Gastroesophageal sphincter (tissue), 4 donors: Measurements from ENCODE around the gene NPC1. TPM values are rescaled to one million over a fixed set of nuclear protein-coding genes. Genes with fewer than 3 reads are reported as not detected.

ENCODE experiments used
- ATAC-seq: fragments of 150-250 bp; one replicate; pipeline ENCODE4 v1.9.1; 2016; ENCODE audit warnings: mild to moderate bottlenecking, moderate library complexity
- H3K27ac ChIP-seq, 4 donors: fragments of 200-600 bp; sonication (generic) in 3 of 4; 1 replicate in 3 of 4; 2 replicates in 1 of 4; pipeline ENCODE4 v1.5.1; 2016 to 2019
- H3K27me3 ChIP-seq: fragments of 200-600 bp; sonication (generic); one replicate; pipeline ENCODE4 v1.5.1; 2019
- H3K36me3 ChIP-seq, 2 donors: fragments of 200-600 bp; sonication (generic); one replicate each; pipeline ENCODE4 v1.5.1; 2019; ENCODE audit warnings: control low read depth in 1 of 2
- H3K4me1 ChIP-seq, 3 donors: fragments of 200-600 bp; sonication (generic); 1 replicate in 2 of 3; 2 replicates in 1 of 3; pipeline ENCODE4 v1.5.1; 2016 to 2019; ENCODE audit warnings: control low read depth in 2 of 3
- H3K4me3 ChIP-seq, 2 donors: fragments of 200-600 bp; sonication (generic); one replicate each; pipeline ENCODE4 v1.5.1; 2019; ENCODE audit warnings: mild to moderate bottlenecking in 1 of 2, moderate library complexity in 1 of 2
- H3K9me3 ChIP-seq, 3 donors: fragments of 200-600 bp; sonication (generic); one replicate each; pipeline ENCODE4 v1.5.1; 2017 to 2019; ENCODE audit warnings: control low read depth in 2 of 3
- EP300 ChIP-seq: sonication (generic); formaldehyde crosslinking; IDR thresholded peaks from one replicate; pipeline ENCODE4 v1.6.1; 2017; ENCODE audit warnings: antibody characterized with exemption, mild to moderate bottlenecking
- POLR2A ChIP-seq, 2 donors: fragments of 450-650 bp; IDR thresholded peaks; one replicate each; pipeline ENCODE4 v1.6.1; 2017; ENCODE audit warnings: antibody characterized with exemption in 2 of 2, mild to moderate bottlenecking in 2 of 2, moderate library complexity in 1 of 2
- POLR2AphosphoS5 ChIP-seq: sonication (generic); formaldehyde crosslinking; IDR thresholded peaks from one replicate; pipeline ENCODE4 v1.6.1; 2017; ENCODE audit warnings: antibody characterized with exemption
- WGBS, 2 donors: methylation state at CpG; one replicate each; pipeline ENCODE4 v1.1.5; 2018; ENCODE audit warnings: low coverage in 1 of 2; 5-methylcytosine and 5-hydroxymethylcytosine counted together
- total RNA-seq, 4 donors: library from RNA; depleted of rRNA; stranded (reverse); fragments of >200 nt; gene quantifications; one replicate each; pipeline ENCODE4 v1.1.0, GENCODE V29; 2016
- TF ChIP-seq, protein P1 (sequence below), 4 experiments: fragments of 200-600 bp in 2 of 4; fragments of 450-650 bp in 2 of 4; sonication (generic) in 1 of 4; IDR thresholded peaks; one replicate each; pipeline ENCODE4 v1.5.1; 2017 to 2019; ENCODE audit warnings: antibody characterized with exemption in 4 of 4, mild to moderate bottlenecking in 2 of 4, moderate library complexity in 2 of 4

NPC1 gene
- total RNA-seq, 4 donors from 2014 or later, result 35.6 to 63.2 (median 51.9) TPM

DNA sequence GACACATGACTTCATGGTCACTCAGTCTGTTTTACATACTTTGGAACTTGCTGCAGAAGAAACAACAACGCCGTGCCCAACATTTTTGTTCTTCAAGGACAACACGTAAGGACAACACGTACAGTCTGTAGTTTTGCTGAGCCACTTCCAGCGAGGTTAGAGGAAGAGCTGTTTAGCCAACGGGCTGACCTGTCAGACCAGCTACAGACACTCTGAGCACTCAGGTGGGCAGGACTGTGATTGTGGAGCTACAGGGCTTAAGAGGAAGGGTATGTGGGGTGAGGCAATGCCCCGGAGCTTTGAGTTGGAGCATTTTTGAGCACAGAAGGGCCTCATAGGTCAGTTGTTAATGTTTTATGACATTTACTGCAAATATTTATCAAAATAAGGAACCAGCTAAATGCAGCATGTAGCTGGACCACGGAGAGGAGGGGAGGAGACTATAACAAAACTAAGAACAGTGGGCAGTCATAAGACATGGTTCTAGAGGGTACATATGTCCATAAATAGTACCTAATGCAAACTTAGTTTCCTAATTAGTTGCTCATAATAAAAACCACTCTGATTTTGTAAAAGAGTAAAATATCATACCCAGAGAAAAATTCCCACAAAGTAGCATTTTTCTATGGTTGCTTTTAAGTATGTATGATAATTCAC lies 26.3 kb upstream of the NPC1 start:
- ATAC-seq, result no peak
- WGBS, 2 donors, result 67 to 72% methylated on average over 6 to 8 of the region's 8 CpGs
- H3K36me3 ChIP-seq, result peaks cover 0 to 39% of the 10 kb centered on the region in 2 donors

DNA sequence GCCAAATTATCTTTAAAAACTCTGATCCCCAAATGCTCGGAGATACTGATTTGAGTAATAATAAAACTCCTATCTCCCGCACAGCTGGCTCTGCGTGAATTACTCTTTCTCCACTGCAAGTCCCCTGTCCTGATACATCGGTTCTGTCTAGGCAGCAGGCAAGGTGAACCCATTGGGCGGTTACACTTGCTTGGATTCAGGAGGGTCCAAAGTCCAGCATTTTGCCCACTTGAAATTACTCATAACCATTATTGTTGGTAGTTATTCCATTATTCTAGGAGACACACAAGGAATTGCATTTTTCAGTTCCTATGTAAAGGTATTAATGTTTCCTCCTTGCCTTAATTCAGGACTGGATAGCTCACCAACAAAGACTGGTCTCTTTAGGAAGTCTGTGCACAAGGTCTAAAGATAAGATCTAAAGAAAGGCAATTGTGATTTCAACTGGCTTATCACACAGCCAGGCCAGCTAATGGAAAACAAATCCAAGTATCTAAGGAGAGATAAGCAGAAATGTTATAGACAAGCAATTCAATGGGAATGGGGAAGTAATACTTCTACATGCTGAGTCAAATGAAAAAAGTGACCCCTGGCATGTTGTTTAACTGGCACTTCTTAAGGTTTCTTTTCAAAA lies 23.2 kb upstream of the NPC1 start:
- Histone ChIP-seq H3K27ac (no peak overlapping the region), H3K36me3 (peaks cover 0 to 53% of the 10 kb centered on the region in 2 donors)
- WGBS, 2 donors, result 96 to 100% methylated on average over 5 of the region's 5 CpGs

More for the DNA sequence above, 26.3 kb upstream of the NPC1 start:
- Histone ChIP-seq H3K4me1 (peaks cover 0 to 8% (median 0%) of the 10 kb centered on the region in 3 donors), H3K27me3 (no peaks in the 10 kb centered on the region), H3K4me3 (no peak overlapping the region), H3K9me3 (no peaks in the 10 kb centered on the region), H3K27ac (no peak overlapping the region)
- TF ChIP-seq, protein P1, sequence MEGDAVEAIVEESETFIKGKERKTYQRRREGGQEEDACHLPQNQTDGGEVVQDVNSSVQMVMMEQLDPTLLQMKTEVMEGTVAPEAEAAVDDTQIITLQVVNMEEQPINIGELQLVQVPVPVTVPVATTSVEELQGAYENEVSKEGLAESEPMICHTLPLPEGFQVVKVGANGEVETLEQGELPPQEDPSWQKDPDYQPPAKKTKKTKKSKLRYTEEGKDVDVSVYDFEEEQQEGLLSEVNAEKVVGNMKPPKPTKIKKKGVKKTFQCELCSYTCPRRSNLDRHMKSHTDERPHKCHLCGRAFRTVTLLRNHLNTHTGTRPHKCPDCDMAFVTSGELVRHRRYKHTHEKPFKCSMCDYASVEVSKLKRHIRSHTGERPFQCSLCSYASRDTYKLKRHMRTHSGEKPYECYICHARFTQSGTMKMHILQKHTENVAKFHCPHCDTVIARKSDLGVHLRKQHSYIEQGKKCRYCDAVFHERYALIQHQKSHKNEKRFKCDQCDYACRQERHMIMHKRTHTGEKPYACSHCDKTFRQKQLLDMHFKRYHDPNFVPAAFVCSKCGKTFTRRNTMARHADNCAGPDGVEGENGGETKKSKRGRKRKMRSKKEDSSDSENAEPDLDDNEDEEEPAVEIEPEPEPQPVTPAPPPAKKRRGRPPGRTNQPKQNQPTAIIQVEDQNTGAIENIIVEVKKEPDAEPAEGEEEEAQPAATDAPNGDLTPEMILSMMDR (IDR thresholded peaks at IDR 0.05), result no peak
- TF ChIP-seq EP300 (no peak), POLR2AphosphoS5 (no peak), POLR2A (IDR thresholded peaks at IDR 0.05) (no peak)

GRCh38 chr18:23608211-23608610 lies 21.9 kb upstream of the NPC1 start:
- ATAC-seq, result no peak
- WGBS, 2 donors, result 100% methylated on average over 1 to 2 of the region's 2 CpGs

More for the DNA sequence above, 23.2 kb upstream of the NPC1 start:
- no peak overlapping the region for H3K4me3 ChIP-seq
- no peaks in the 10 kb centered on the region for H3K27me3 ChIP-seq
- TF ChIP-seq, protein P1 (IDR thresholded peaks at IDR 0.05), result no peak
- TF ChIP-seq EP300, result no peak
- no peak for TF ChIP-seq POLR2A (IDR thresholded peaks at IDR 0.05)
- no peak for TF ChIP-seq POLR2AphosphoS5
- H3K4me1 ChIP-seq, result no peaks in the 10 kb centered on the region
- no peak for ATAC-seq
- H3K9me3 ChIP-seq, result no peaks in the 10 kb centered on the region

GRCh38 chr18:23605941-23606340 lies 19.6 kb upstream of the NPC1 start:
- TF ChIP-seq POLR2AphosphoS5 (no peak), POLR2A (IDR thresholded peaks at IDR 0.05) (no peak), EP300 (no peak)
- TF ChIP-seq, protein P1 (IDR thresholded peaks at IDR 0.05), result no peak

More at GRCh38 chr18:23608211-23608610, 21.9 kb upstream of the NPC1 start:
- no peak for TF ChIP-seq EP300
- TF ChIP-seq POLR2AphosphoS5, result no peak
- no peak for TF ChIP-seq POLR2A (IDR thresholded peaks at IDR 0.05)
- TF ChIP-seq, protein P1 (IDR thresholded peaks at IDR 0.05), result no peak
- H3K9me3 ChIP-seq, result no peaks in the 10 kb centered on the region
- H3K4me3 ChIP-seq, result no peak overlapping the region
- H3K27me3 ChIP-seq, result no peaks in the 10 kb centered on the region
- H3K27ac ChIP-seq, result no peak overlapping the region
- peaks cover 0 to 53% of the 10 kb centered on the region in 2 donors for H3K36me3 ChIP-seq
- H3K4me1 ChIP-seq, result no peaks in the 10 kb centered on the region

GRCh38 chr18:23599809-23600208 lies 13.5 kb upstream of the NPC1 start:
- no peaks in the 10 kb centered on the region for H3K4me1 ChIP-seq
- ATAC-seq, result no peak
- TF ChIP-seq POLR2A (IDR thresholded peaks at IDR 0.05), result no peak
- H3K36me3 ChIP-seq, result no peaks in the 10 kb centered on the region
- H3K27me3 ChIP-seq, result no peaks in the 10 kb centered on the region
- WGBS, 2 donors, result 29 to 47% methylated on average over 1 of the region's 1 CpG
- no peak overlapping the region for H3K27ac ChIP-seq
- no peaks in the 10 kb centered on the region for H3K9me3 ChIP-seq
- H3K4me3 ChIP-seq, result no peak overlapping the region

More at GRCh38 chr18:23605941-23606340, 19.6 kb upstream of the NPC1 start:
- H3K36me3 ChIP-seq, result peaks cover 0 to 46% of the 10 kb centered on the region in 2 donors
- H3K4me1 ChIP-seq, result no peaks in the 10 kb centered on the region
- ATAC-seq, result no peak
- H3K9me3 ChIP-seq, result no peaks in the 10 kb centered on the region
- H3K27ac ChIP-seq, result no peak overlapping the region
- no peaks in the 10 kb centered on the region for H3K27me3 ChIP-seq
- H3K4me3 ChIP-seq, result no peak overlapping the region
